SIG-M5 treated with dmso at 0.1 percent for 504 hours (cell line): ENCODE data around the gene UBAC2.
A peak's percentile ranks its signal among the peaks of the same experiment; 100 is the strongest.

Experiments used
- DNase-seq: peaks from one replicate; lab custom pipeline; 2025; ENCODE audit not compliant: unreplicated experiment; lab: John Stamatoyannopoulos, UW

UBAC2 gene

GRCh38 chr13:99330942-99331341, 130.3 kb downstream of the UBAC2 start:
- no peak for DNase-seq

- no peak for DNase-seq
These were observed 131.2 kb downstream of the UBAC2 start for GRCh38 chr13:99331881-99332293.

GRCh38 chr13:99332456-99332855, 131.8 kb downstream of the UBAC2 start:
- DNase-seq = no peak

- no peak for DNase-seq
These were observed 133.6 kb downstream of the UBAC2 start for GRCh38 chr13:99334221-99334620.

GRCh38 chr13:99335087-99335486, 134.4 kb downstream of the UBAC2 start:
- DNase-seq = no peak

- peak; percentile 4 for DNase-seq
These were observed 134.9 kb downstream of the UBAC2 start for GRCh38 chr13:99335603-99336002.

GRCh38 chr13:99339230-99339721, 138.6 kb downstream of the UBAC2 start:
- no peak for DNase-seq

GRCh38 chr13:99339736-99340397, 139.2 kb downstream of the UBAC2 start:
- peak; percentile 3 for DNase-seq

- DNase-seq = no peak
These were observed 140.0 kb downstream of the UBAC2 start for GRCh38 chr13:99340638-99341037.

GRCh38 chr13:99341969-99342722, 141.5 kb downstream of the UBAC2 start:
- no peak for DNase-seq

GRCh38 chr13:99342723-99343315, 142.2 kb downstream of the UBAC2 start:
- DNase-seq = no peak

- DNase-seq = no peak
These were observed 144.1 kb downstream of the UBAC2 start for GRCh38 chr13:99344610-99345208.

- no peak for DNase-seq
These were observed 144.7 kb downstream of the UBAC2 start for GRCh38 chr13:99345345-99345744.

GRCh38 chr13:99346335-99347042, 145.8 kb downstream of the UBAC2 start:
- no peak for DNase-seq

GRCh38 chr13:99347335-99347878, 146.8 kb downstream of the UBAC2 start:
- DNase-seq = no peak

- no peak for DNase-seq
These were observed 147.3 kb downstream of the UBAC2 start for GRCh38 chr13:99347911-99348451.

GRCh38 chr13:99350191-99350590, 149.5 kb downstream of the UBAC2 start:
- no peak for DNase-seq

- DNase-seq = no peak
These were observed 151.1 kb downstream of the UBAC2 start for GRCh38 chr13:99351772-99352171.

- DNase-seq = no peak
These were observed 151.9 kb downstream of the UBAC2 start for GRCh38 chr13:99352351-99353245.
